ENCODE measurements around the gene CFAP126.
A peak's percentile ranks its signal among the peaks of the same experiment; 100 is the strongest.
"Not testable (repeated sequence)": the region's sequence is repeated elsewhere in the genome, so short reads cannot be mapped to it uniquely, and the experiment has no call there.

The CFAP126 gene

DNA sequence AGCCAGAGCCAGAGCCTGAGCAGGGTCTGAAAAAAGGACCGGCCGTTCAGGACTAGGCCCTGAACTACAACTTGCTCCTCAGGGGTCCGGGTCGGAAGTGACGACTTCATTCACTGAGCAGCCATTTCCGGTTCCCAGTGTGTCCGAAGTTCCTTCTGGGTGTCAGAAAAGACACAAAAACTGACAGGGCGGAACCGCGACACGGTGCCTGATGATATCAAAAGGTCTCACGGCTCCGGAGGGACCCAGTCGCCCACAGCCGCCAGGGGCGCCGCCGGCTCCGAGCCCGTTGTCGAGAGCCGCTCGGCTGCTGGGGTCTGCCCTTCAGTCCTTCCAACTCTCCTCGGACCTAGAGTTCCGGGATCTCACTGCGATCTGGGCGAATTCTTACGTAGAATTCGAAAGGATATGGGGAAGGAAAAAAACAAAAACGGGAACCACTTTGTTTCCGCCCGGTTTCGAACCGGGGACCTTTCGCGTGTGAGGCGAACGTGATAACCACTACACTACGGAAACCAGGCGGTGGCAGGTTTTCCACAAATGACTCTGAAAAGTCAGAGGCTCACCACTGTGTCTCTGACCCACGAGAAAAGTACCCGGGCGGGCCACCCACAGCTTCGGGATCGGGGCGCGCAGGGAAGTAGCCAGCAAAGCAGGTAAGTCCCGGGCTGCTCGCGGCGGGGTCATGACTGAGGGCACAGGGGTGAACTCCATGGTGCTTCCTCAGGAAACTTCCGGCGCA lies 31.8 kb upstream of the CFAP126 start:
- no peaks in the 10 kb centered on the region for H3K27me3 ChIP-seq
- H3K9ac ChIP-seq, result peak overlapping the region; percentile 84 to 97 (median 92)
- peak overlapping the region; percentile 64 to 87 (median 78) for H3K4me3 ChIP-seq
- H3K36me3 ChIP-seq, result no peaks in the 10 kb centered on the region
- peak overlapping the region; percentile 88 to 99 (median 95) for H3K27ac ChIP-seq
- peak overlapping the region; percentile 74 to 91 (median 83) for H3K4me2 ChIP-seq
- H3K4me1 ChIP-seq, result peaks cover 17 to 30% (median 22%) of the 10 kb centered on the region in 10 experiments
- no peaks in the 10 kb centered on the region for H3K9me3 ChIP-seq (replicated peaks in 1 of 11)
- no peaks in the 10 kb centered on the region for H4K20me1 ChIP-seq
- no peak for TF ChIP-seq Cebpa-rat (IDR thresholded peaks at IDR 0.05)

DNA sequence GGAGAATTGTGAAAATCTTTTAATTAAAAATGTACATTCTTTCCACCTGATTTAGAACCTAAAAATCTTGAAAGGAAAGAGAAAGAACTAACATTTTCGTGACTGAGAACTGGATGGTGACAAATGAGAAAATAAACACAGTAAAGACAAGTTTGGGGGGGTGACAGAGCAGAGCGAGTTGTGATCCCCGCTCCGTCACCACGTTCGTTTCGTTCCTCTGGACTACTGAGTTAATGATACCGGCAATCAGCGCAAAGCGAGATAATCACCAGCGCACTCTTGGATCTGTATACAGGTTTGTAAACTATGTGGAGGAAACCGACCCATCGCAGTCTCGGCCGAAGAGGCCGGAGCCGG lies 31.2 kb upstream of the CFAP126 start:
- Histone ChIP-seq H3K9ac (peak overlapping the region; percentile 84 to 97 (median 92)), H3K4me2 (peak overlapping the region; percentile 66 to 91 (median 83)), H3K36me3 (no peaks in the 10 kb centered on the region), H3K9me3 (replicated peaks in 1 of 11) (no peaks in the 10 kb centered on the region), H3K27me3 (no peaks in the 10 kb centered on the region), H3K27ac (peak overlapping the region; percentile 88 to 99 (median 95)), H4K20me1 (no peaks in the 10 kb centered on the region), H3K4me1 (peaks cover 17 to 30% (median 22%) of the 10 kb centered on the region in 10 experiments), H3K4me3 (peak overlapping the region; percentile 64 to 87 (median 78))
- TF ChIP-seq Cebpa-rat (IDR thresholded peaks at IDR 0.05), result no peak

DNA sequence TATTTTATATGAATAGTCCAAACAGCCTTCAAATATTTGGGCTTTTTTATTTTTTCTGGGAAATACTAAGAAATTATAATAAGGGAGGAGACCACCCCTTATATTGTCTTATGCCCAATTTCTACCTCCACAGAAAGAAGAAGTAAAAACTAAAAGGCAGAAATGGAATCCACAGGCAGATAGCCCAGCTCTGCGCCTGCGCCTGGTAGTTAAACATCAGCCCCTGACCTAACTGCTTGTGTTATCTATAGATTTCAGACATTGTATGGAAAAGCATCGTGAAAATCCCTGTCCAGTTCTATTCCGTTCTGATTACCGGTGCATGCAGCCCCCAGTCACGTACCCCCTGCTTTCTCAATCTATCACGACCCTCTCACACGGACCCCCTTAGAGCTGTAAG lies 29.4 kb upstream of the CFAP126 start:
- not testable (repeated sequence) for H3K36me3 ChIP-seq; H3K27me3 ChIP-seq; H3K4me3 ChIP-seq; H4K20me1 ChIP-seq; H3K4me2 ChIP-seq; H3K9ac ChIP-seq; H3K9me3 ChIP-seq (replicated peaks in 1 of 11); H3K27ac ChIP-seq
- H3K4me1 ChIP-seq, result peaks cover 17 to 36% (median 22%) of the 10 kb centered on the region in 10 experiments

DNA sequence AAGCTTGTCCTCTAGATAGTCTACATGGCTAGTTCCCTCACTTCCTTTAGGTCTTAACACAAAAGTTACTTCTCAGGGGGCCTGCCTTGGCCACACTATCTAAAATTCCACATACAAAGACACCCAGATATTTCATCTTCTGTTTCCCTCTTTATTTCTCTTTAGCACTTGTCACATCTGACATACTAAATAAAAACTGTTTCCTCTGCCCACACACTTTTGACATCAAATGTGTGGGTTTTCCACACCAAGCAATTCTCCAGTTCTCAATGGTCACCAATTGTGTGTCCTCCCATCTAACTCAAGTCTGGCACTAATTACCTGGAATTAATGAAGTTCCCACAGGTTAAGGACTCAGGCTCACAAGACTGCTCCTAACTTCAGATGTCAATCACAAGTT lies 25.5 kb upstream of the CFAP126 start:
- H3K4me3 ChIP-seq, result no peak overlapping the region
- no peak overlapping the region for H3K9ac ChIP-seq
- no peaks in the 10 kb centered on the region for H3K9me3 ChIP-seq (replicated peaks in 1 of 11)
- no peak for TF ChIP-seq Cebpa-rat (IDR thresholded peaks at IDR 0.05)
- H4K20me1 ChIP-seq, result no peaks in the 10 kb centered on the region
- H3K27ac ChIP-seq, result no peak overlapping the region
- no peaks in the 10 kb centered on the region for H3K27me3 ChIP-seq
- H3K4me1 ChIP-seq, result peaks cover 19 to 38% (median 23%) of the 10 kb centered on the region in 10 experiments
- no peaks in the 10 kb centered on the region for H3K36me3 ChIP-seq
- peak overlapping the region in 2 of 11 experiments; percentile 11 to 31; a peak in 4 of 22 replicates for H3K4me2 ChIP-seq

DNA sequence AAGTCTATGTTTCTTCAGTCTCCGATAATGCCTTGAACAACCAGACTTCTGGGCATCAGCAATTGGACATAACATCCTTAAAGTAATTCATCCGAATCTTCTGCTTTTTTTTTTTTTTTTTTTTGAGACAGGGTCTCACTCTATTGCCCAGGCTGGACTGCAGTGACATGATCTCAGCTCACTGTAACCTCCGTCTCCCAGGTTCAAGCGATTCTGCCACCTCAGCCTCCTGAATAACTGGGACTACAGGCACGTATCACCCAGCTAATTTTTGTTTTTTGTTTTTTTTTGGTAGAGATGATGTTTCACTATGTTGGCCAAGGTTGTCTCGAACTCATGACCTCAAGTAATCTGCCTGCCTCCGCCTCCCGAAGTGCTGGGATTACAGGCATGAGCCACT lies 23.9 kb upstream of the CFAP126 start:
- Histone ChIP-seq H4K20me1 (no peaks in the 10 kb centered on the region), H3K4me1 (peaks cover 16 to 33% (median 18%) of the 10 kb centered on the region in 10 experiments), H3K27me3 (no peaks in the 10 kb centered on the region), H3K27ac (no peak overlapping the region), H3K9ac (no peak overlapping the region), H3K36me3 (no peaks in the 10 kb centered on the region), H3K9me3 (replicated peaks in 1 of 11) (no peaks in the 10 kb centered on the region), H3K4me3 (no peak overlapping the region), H3K4me2 (peak overlapping the region in 2 of 11 experiments; percentile 96 to 99; a peak in 2 of 22 replicates)
- TF ChIP-seq Cebpa-rat (IDR thresholded peaks at IDR 0.05), result no peak

DNA sequence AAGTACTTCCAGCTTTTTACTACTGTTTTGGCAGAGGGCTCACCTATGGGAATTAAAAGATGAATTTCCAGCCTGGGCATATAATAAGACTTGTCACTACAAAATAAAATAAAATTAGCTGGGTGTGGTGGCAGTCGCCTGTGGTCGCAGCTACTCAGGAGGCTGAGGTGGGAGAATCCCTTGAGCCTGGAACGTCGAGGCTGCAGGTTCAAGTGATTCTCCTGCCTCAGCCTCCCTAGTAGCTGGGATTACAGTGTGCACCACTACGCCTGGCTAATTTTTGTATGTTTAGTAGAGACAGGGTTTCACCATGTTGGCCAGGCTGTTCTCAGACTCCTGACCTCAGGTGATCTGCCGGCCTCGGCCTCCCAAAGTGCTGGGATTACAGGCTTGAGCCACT lies 23.5 kb upstream of the CFAP126 start:
- peaks cover 16 to 33% (median 18%) of the 10 kb centered on the region in 10 experiments for H3K4me1 ChIP-seq
- not testable (repeated sequence) for H4K20me1 ChIP-seq; H3K27me3 ChIP-seq; H3K9me3 ChIP-seq (replicated peaks in 1 of 11); H3K27ac ChIP-seq; H3K36me3 ChIP-seq
- H3K4me3 ChIP-seq, result peak overlapping the region in 6 of 10 experiments; percentile 64 to 74 (median 69); a peak in 4 of 20 replicates
- H3K4me2 ChIP-seq, result peak overlapping the region; percentile 84 to 99 (median 97); a peak in 21 of 22 replicates
- H3K9ac ChIP-seq, result peak overlapping the region in 2 of 11 experiments; percentile 85 to 86; a peak in 3 of 22 replicates

DNA sequence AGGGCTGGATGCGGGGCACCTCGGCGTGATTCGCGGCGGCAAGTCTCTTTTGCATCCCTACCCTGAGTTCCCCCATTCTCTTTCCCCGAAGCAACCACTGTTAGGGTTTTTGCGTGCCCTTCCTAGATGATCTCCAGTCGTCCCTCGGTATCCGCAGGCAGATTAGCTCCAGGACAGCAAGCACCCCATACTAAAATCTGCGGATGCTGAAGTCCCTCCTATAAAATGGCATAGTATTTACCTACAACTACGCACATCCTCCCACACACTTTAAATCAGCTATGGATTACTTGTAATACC lies 22.8 kb upstream of the CFAP126 start:
- Histone ChIP-seq H3K4me1 (peaks cover 16 to 33% (median 18%) of the 10 kb centered on the region in 10 experiments), H3K4me2 (peak overlapping the region; percentile 84 to 99 (median 97)), H3K27ac (peak overlapping the region; percentile 54 to 85 (median 73); a peak in 21 of 22 replicates), H3K27me3 (no peaks in the 10 kb centered on the region), H3K4me3 (peak overlapping the region; percentile 54 to 80 (median 68)), H3K9ac (peak overlapping the region; percentile 75 to 87 (median 84)), H4K20me1 (no peaks in the 10 kb centered on the region), H3K9me3 (replicated peaks in 1 of 11) (no peaks in the 10 kb centered on the region), H3K36me3 (no peaks in the 10 kb centered on the region)
- TF ChIP-seq Cebpa-rat (IDR thresholded peaks at IDR 0.05), result no peak

DNA sequence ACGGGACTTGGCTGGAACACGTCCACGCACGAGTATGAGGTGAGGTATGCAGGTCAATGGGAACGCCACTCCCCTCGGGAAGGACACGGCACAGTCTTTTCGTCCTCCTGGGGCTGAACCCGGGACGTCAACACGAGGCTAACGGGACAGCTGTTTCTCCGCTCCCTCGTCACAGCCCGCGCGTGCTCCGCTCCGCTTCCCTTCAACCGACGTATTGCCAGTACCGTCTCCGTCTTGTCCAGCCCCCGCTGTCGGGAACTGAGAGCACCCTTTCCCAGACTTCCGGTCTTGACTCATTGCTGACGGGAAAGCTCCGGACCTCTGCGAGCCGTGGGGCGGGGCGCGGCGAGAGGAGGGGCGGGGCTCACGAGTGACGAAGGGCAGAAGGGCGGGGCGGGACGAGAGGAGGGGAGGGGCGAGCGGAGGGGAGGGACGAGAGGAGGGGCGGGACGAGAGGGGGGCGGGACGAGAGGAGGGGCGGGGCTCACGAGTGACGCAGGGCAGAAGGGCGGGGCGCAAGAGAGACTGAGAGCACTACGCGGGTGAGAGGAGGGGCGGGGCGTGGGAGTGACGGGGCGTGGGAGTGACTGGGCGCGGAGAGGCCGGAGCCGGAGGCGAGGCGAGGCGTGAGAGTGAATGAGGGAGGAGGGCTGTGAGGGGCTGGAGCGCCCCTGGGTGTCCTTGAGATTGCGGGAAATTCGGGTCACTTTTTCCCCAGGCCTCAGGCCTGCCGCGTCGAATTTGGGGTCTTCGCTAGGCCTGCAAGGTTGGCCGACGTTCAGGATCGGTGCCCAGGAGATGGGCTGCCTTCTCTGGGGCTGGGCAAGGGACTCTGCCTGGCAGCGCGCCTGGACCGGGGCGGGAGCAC lies 22.2 kb upstream of the CFAP126 start:
- Histone ChIP-seq H3K9ac (peak overlapping the region; percentile 75 to 87 (median 84)), H3K36me3 (no peaks in the 10 kb centered on the region), H3K4me3 (peak overlapping the region; percentile 54 to 80 (median 68)), H3K27me3 (no peaks in the 10 kb centered on the region), H3K9me3 (replicated peaks in 1 of 11) (no peaks in the 10 kb centered on the region), H3K4me2 (peak overlapping the region; percentile 85 to 99 (median 97)), H4K20me1 (no peaks in the 10 kb centered on the region), H3K27ac (peak overlapping the region; percentile 65 to 95 (median 83)), H3K4me1 (peaks cover 16 to 33% (median 18%) of the 10 kb centered on the region in 10 experiments)
- TF ChIP-seq Cebpa-rat (IDR thresholded peaks at IDR 0.05), result no peak

DNA sequence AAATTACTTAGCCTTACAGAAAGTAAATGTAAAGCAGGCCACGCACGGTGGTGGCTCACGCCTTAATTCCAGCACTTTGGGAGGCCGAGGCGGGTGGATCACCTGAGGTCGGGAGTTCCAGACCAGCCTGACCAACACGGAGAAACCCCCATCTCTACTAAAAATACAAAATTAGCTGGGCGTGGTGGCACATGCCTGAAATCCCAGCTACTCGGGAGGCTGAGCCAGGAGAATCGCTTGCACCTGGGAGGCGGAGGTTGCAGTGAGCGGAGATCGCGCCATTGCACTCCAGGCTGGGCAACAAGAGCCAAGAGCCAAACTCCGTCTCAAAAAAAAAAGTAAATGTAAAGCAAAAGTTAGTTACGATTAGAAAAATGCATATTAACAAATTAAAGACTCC lies 21.5 kb upstream of the CFAP126 start:
- H4K20me1 ChIP-seq; H3K27me3 ChIP-seq; H3K9me3 ChIP-seq (replicated peaks in 1 of 11); H3K36me3 ChIP-seq: not testable (repeated sequence)
- Histone ChIP-seq H3K4me2 (peak overlapping the region; percentile 73 to 95 (median 89)), H3K4me3 (peak overlapping the region; percentile 41 to 72 (median 64)), H3K4me1 (peaks cover 16 to 33% (median 18%) of the 10 kb centered on the region in 10 experiments), H3K9ac (peak overlapping the region; percentile 68 to 84 (median 80)), H3K27ac (peak overlapping the region in 10 of 11 experiments; percentile 65 to 95 (median 84); a peak in 20 of 22 replicates)
